Endodermal cell (in vitro differentiated cells): ENCODE results near the gene GABRR2. TPM values are rescaled to one million over a fixed set of nuclear protein-coding genes. Genes with fewer than 3 reads are reported as not detected.

Experiments used
- DNase-seq: peaks from one replicate; pipeline ENCODE4 v3.0.0-alpha.2; 2017
- H3K27ac ChIP-seq: 2 replicates; pipeline ENCODE4 v1.5.1; 2013; ENCODE audit warnings: mild to moderate bottlenecking, low read depth, low read length, moderate library complexity
- H3K27me3 ChIP-seq: 2 replicates; pipeline ENCODE4 v1.6.1; 2013; ENCODE audit warnings: mild to moderate bottlenecking, low read length, moderate library complexity; ENCODE audit not compliant: insufficient read depth, control insufficient read depth, poor library complexity, severe bottlenecking
- H3K36me3 ChIP-seq: 2 replicates; pipeline ENCODE4 v1.7.0; 2013; ENCODE audit warnings: mild to moderate bottlenecking, low read length, moderate library complexity; ENCODE audit not compliant: control insufficient read depth, insufficient read depth
- H3K4me1 ChIP-seq: one replicate; pipeline ENCODE4 v1.7.0; 2013; ENCODE audit warnings: low read length; ENCODE audit not compliant: control insufficient read depth, insufficient read depth
- H3K4me3 ChIP-seq: 2 replicates; pipeline ENCODE4 v1.5.1; 2013; ENCODE audit warnings: mild to moderate bottlenecking, low read length, moderate library complexity
- H3K9ac ChIP-seq: 2 replicates; pipeline ENCODE4 v1.6.1; 2013; ENCODE audit warnings: mild to moderate bottlenecking, low read length, moderate library complexity; ENCODE audit not compliant: poor library complexity, severe bottlenecking; ENCODE audit errors: extremely low read depth
- H3K9me3 ChIP-seq: 2 replicates; pipeline ENCODE4 v1.6.1; 2013; ENCODE audit warnings: mild to moderate bottlenecking, low read length, moderate library complexity; ENCODE audit not compliant: control insufficient read depth
- H3K27ac Mint-ChIP-seq: 2 replicates; pipeline ENCODE4 v1.8.0; 2020; ENCODE audit warnings: mixed read lengths
- H3K27me3 Mint-ChIP-seq: 2 replicates; pipeline ENCODE4 v1.8.0; 2021; ENCODE audit warnings: mild to moderate bottlenecking, mixed read lengths; ENCODE audit not compliant: insufficient read depth
- H3K36me3 Mint-ChIP-seq: 2 replicates; pipeline ENCODE4 v1.8.0; 2020; ENCODE audit warnings: low read depth, mixed read lengths
- H3K4me1 Mint-ChIP-seq: 2 replicates; pipeline ENCODE4 v1.8.0; 2020; ENCODE audit warnings: mixed read lengths
- H3K4me3 Mint-ChIP-seq: 2 replicates; pipeline ENCODE4 v1.8.0; 2020; ENCODE audit warnings: mild to moderate bottlenecking, moderate library complexity, mixed read lengths
- H3K9me3 Mint-ChIP-seq: 2 replicates; pipeline ENCODE4 v1.8.0; 2020; ENCODE audit warnings: mild to moderate bottlenecking, mixed read lengths
- CTCF ChIP-seq: fragments of 200-600 bp; sonication (generic); conservative IDR thresholded peaks from 2 replicates; pipeline ENCODE4 v1.5.0; 2021; ENCODE audit warnings: antibody characterized with exemption, mild to moderate bottlenecking
- WGBS, 2 experiments: methylation state at CpG; one replicate each; pipeline versions ENCODE4 v1.1.5 to v1.1.7; 2013; ENCODE audit warnings: missing lambda C conversion rate in 2 of 2, mixed read lengths in 1 of 2; ENCODE audit not compliant: insufficient coverage in 1 of 2, insufficient read length in 1 of 2; 5-methylcytosine and 5-hydroxymethylcytosine counted together
- total RNA-seq, 2 donors: library from RNA; stranded (reverse); fragmentation: NEBNext Ultra II Directional in 1 of 2; extraction: Animal tissue kit (Norgen Biotek cat#: 25700) in 1 of 2; gene quantifications; 2 replicates in 1 of 2; 3 replicates in 1 of 2; pipeline ENCODE4 v1.2.1, GENCODE V29; 2021

GABRR2 gene
- total RNA-seq, 2 donors from 2014 or later = 0.15 to 0.27 TPM

DNA sequence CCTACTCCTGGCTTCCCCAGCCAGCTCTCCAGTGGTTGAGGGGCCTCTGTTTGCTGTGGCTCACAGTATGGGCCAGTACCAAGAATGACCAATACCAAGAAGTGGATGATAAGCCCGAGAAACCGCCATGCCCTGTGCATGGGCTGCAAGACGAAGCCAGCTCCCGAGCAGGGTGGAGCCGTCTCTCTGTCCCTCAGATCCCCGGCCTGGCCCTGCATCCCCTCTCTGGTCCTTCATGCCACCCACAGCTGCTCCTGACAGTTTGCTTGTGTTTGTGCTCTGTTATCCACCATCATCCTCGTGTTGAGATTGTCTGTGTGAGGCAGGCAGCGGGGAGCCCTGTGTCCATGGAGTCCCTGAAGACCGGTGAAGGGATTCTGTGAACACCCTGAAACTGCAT lies 36.1 kb downstream of the GABRR2 start:
- no peaks in the 10 kb centered on the region for H3K4me1 Mint-ChIP-seq
- WGBS, 2 experiments = 90 to 100% methylated on average over 5 to 9 of the region's 9 CpGs

GRCh38 chr6:89275900-89276299 lies 39.2 kb downstream of the GABRR2 start:
- H3K27me3 ChIP-seq = no peaks in the 10 kb centered on the region
- no peaks in the 10 kb centered on the region for H3K4me1 ChIP-seq
- H3K9ac ChIP-seq = no peak overlapping the region
- H3K27ac ChIP-seq = no peak overlapping the region
- H3K4me3 Mint-ChIP-seq = no peak overlapping the region
- no peaks in the 10 kb centered on the region for H3K9me3 ChIP-seq
- TF ChIP-seq CTCF = no peak
- DNase-seq = no peak
- H3K27ac Mint-ChIP-seq = no peak overlapping the region
- H3K9me3 Mint-ChIP-seq = no peaks in the 10 kb centered on the region
- H3K4me1 Mint-ChIP-seq = no peaks in the 10 kb centered on the region
- no peaks in the 10 kb centered on the region for H3K36me3 ChIP-seq
- H3K4me3 ChIP-seq = no peak overlapping the region
- 97 to 100% methylated on average over 1 to 4 of the region's 4 CpGs for WGBS, 2 experiments
- H3K36me3 Mint-ChIP-seq = no peaks in the 10 kb centered on the region
- no peaks in the 10 kb centered on the region for H3K27me3 Mint-ChIP-seq

More for the DNA sequence above, 36.1 kb downstream of the GABRR2 start:
- Mint-ChIP-seq H3K27ac (no peak overlapping the region), H3K36me3 (no peaks in the 10 kb centered on the region), H3K4me3 (no peak overlapping the region), H3K9me3 (no peaks in the 10 kb centered on the region), H3K27me3 (no peaks in the 10 kb centered on the region)
- Histone ChIP-seq H3K4me1 (no peaks in the 10 kb centered on the region), H3K36me3 (no peaks in the 10 kb centered on the region), H3K9me3 (no peaks in the 10 kb centered on the region), H3K27me3 (no peaks in the 10 kb centered on the region), H3K27ac (no peak overlapping the region), H3K4me3 (no peak overlapping the region), H3K9ac (no peak overlapping the region)
- DNase-seq = no peak
- TF ChIP-seq CTCF = no peak

GRCh38 chr6:89273816-89274215 lies 41.3 kb downstream of the GABRR2 start:
- Histone ChIP-seq H3K27ac (no peak overlapping the region), H3K9me3 (no peaks in the 10 kb centered on the region), H3K4me1 (no peaks in the 10 kb centered on the region), H3K27me3 (no peaks in the 10 kb centered on the region), H3K9ac (no peak overlapping the region), H3K4me3 (no peak overlapping the region), H3K36me3 (no peaks in the 10 kb centered on the region)
- Mint-ChIP-seq H3K27me3 (peaks cover 4% of the 10 kb centered on the region), H3K27ac (no peak overlapping the region), H3K4me1 (no peaks in the 10 kb centered on the region), H3K36me3 (no peaks in the 10 kb centered on the region), H3K9me3 (no peaks in the 10 kb centered on the region), H3K4me3 (no peak overlapping the region)
- WGBS, 2 experiments = 96 to 97% methylated on average over 3 of the region's 3 CpGs
- DNase-seq = no peak
- TF ChIP-seq CTCF = no peak
